AG09309 (cell line): ENCODE measurements around the gene ZNF581.

Experiments
- DNase-seq: peaks from one replicate; pipeline ENCODE4 v3.0.0-alpha.2; 2010; ENCODE audit warnings: low read depth
- H3K4me3 ChIP-seq: 2 replicates; pipeline ENCODE4 v1.5.1; 2011; ENCODE audit warnings: mild to moderate bottlenecking, low read depth, low read length, moderate library complexity; ENCODE audit not compliant: control insufficient read depth
- CTCF ChIP-seq: IDR thresholded peaks from 2 replicates; pipeline ENCODE4 v1.5.1; 2011; ENCODE audit warnings: mild to moderate bottlenecking, low read depth, low read length, inconsistent platforms; ENCODE audit not compliant: insufficient read depth, control insufficient read depth; ENCODE audit errors: missing control alignments

ZNF581 gene

GRCh38 chr19:55599468-55599841 lies 44.0 kb upstream of the ZNF581 start, which contains the start of gene FIZ1:
FIZ1 (minus strand) TSS chr19:55599517; CDS start chr19:55597865, 1,652 bp downstream.
- DNase-seq: peak; percentile 92
- no peak for TF ChIP-seq CTCF
- H3K4me3 ChIP-seq: peak within 1 kb of the TSS; percentile 62

GRCh38 chr19:55599842-55600661 lies 43.4 kb upstream of the ZNF581 start, which contains the start of gene ZNF524:
ZNF524 (plus strand) TSS chr19:55600288; CDS start chr19:55602113, 1,825 bp downstream.
- TF ChIP-seq CTCF: no peak
- DNase-seq: peak; percentile 47
- peak within 1 kb of the TSS; percentile 62 for H3K4me3 ChIP-seq

- TF ChIP-seq CTCF: no peak
- peak overlapping the region; percentile 62 for H3K4me3 ChIP-seq
- no peak for DNase-seq
These were observed 42.8 kb upstream of the ZNF581 start for GRCh38 chr19:55600662-55601028.

- TF ChIP-seq CTCF: no peak
- DNase-seq: no peak
- peak overlapping the region; percentile 62 for H3K4me3 ChIP-seq
These were observed 42.4 kb upstream of the ZNF581 start for GRCh38 chr19:55601084-55601483.

- TF ChIP-seq CTCF: no peak
- no peak overlapping the region for H3K4me3 ChIP-seq
- no peak for DNase-seq
These were observed 41.1 kb upstream of the ZNF581 start for GRCh38 chr19:55602104-55603001.

- no peak for DNase-seq
- TF ChIP-seq CTCF: no peak
- H3K4me3 ChIP-seq: no peak overlapping the region
These were observed 40.3 kb upstream of the ZNF581 start for GRCh38 chr19:55603115-55603514.
